MCF 10A (cell line): ENCODE results near the gene ARMC6. TPM values are rescaled to one million over a fixed set of nuclear protein-coding genes. Genes with fewer than 3 reads are reported as not detected.
"Not testable (repeated sequence)": the region's sequence is repeated elsewhere in the genome, so short reads cannot be mapped to it uniquely, and the experiment has no call there.

Experiments
- BruUV-seq: library from RNA; stranded (reverse); fragments of 400-500 nt; replicated peaks from 2 replicates; lab custom pipeline; 2021; lab: Mats Ljungman, UMichigan
- CTCF ChIA-PET: fragments of 300-600 bp; sonication (Branson Sonifier 250); formaldehyde crosslinking; extraction: SDS; loops from one replicate; lab custom pipeline; 2021; ENCODE audit warnings: antibody characterized with exemption, inconsistent platforms; lab: Yijun Ruan, JAX
- POLR2A ChIA-PET: fragments of 300-600, 350-650 bp; sonication (Branson Sonifier 250); formaldehyde crosslinking; extraction: SDS; loops from one replicate; lab custom pipeline; 2020; ENCODE audit warnings: antibody characterized with exemption, inconsistent platforms; lab: Yijun Ruan, JAX
- DNase-seq: peaks from one replicate; pipeline ENCODE4 v3.0.0-alpha.2; 2018; ENCODE audit not compliant: unreplicated experiment
- H3K27ac Mint-ChIP-seq: one replicate; pipeline ENCODE4 v1.8.0; 2022; ENCODE audit warnings: mild to moderate bottlenecking, low read depth, mixed read lengths; ENCODE audit not compliant: unreplicated experiment
- H3K27me3 Mint-ChIP-seq: one replicate; pipeline ENCODE4 v1.8.0; 2022; ENCODE audit warnings: mixed read lengths; ENCODE audit not compliant: insufficient read depth, unreplicated experiment
- H3K36me3 Mint-ChIP-seq: one replicate; pipeline ENCODE4 v1.8.0; 2022; ENCODE audit warnings: mild to moderate bottlenecking, moderate library complexity, mixed read lengths; ENCODE audit not compliant: insufficient read depth, unreplicated experiment
- H3K4me1 Mint-ChIP-seq: one replicate; pipeline ENCODE4 v1.8.0; 2022; ENCODE audit warnings: mixed read lengths; ENCODE audit not compliant: insufficient read depth, unreplicated experiment
- H3K4me3 Mint-ChIP-seq: one replicate; pipeline ENCODE4 v1.8.0; 2022; ENCODE audit warnings: mild to moderate bottlenecking, moderate library complexity, mixed read lengths; ENCODE audit not compliant: unreplicated experiment
- H3K9me3 Mint-ChIP-seq: one replicate; pipeline ENCODE4 v1.8.0; 2022; ENCODE audit warnings: mixed read lengths; ENCODE audit not compliant: unreplicated experiment
- intact Hi-C: fragments of 100-400 bp; cut with micrococcal nuclease; formaldehyde crosslinking; loops from 2 replicates; pipeline ENCODE4 v1.14.1; 2022
- total RNA-seq: library from RNA; stranded (reverse); gene quantifications from 2 replicates; pipeline ENCODE4 v1.2.3, GENCODE V29; 2022
- TF ChIP-seq, protein P1 (sequence below): fragments of 200-600 bp; IDR thresholded peaks from one replicate; pipeline ENCODE4 v1.8.0; 2022; ENCODE audit warnings: antibody characterized with exemption, mild to moderate bottlenecking; ENCODE audit not compliant: unreplicated experiment

The ARMC6 gene
- total RNA-seq, 1 experiment from 2014 or later = 37.1 TPM

GRCh38 chr19:19105365-19106055 is 72.1 kb downstream of the ARMC6 start:
- Mint-ChIP-seq H3K9me3 (no peaks in the 10 kb centered on the region), H3K4me3 (no peak overlapping the region), H3K27ac (no peak overlapping the region), H3K4me1 (no peaks in the 10 kb centered on the region), H3K27me3 (no peaks in the 10 kb centered on the region), H3K36me3 (peaks cover 6% of the 10 kb centered on the region)
- ChIA-PET CTCF (no interaction called here), POLR2A (no interaction called here)
- DNase-seq = no peak
- TF ChIP-seq, protein P1, sequence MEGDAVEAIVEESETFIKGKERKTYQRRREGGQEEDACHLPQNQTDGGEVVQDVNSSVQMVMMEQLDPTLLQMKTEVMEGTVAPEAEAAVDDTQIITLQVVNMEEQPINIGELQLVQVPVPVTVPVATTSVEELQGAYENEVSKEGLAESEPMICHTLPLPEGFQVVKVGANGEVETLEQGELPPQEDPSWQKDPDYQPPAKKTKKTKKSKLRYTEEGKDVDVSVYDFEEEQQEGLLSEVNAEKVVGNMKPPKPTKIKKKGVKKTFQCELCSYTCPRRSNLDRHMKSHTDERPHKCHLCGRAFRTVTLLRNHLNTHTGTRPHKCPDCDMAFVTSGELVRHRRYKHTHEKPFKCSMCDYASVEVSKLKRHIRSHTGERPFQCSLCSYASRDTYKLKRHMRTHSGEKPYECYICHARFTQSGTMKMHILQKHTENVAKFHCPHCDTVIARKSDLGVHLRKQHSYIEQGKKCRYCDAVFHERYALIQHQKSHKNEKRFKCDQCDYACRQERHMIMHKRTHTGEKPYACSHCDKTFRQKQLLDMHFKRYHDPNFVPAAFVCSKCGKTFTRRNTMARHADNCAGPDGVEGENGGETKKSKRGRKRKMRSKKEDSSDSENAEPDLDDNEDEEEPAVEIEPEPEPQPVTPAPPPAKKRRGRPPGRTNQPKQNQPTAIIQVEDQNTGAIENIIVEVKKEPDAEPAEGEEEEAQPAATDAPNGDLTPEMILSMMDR = no peak
- no TSS peak for BruUV-seq
- intact Hi-C loops = no loop called here

DNA sequence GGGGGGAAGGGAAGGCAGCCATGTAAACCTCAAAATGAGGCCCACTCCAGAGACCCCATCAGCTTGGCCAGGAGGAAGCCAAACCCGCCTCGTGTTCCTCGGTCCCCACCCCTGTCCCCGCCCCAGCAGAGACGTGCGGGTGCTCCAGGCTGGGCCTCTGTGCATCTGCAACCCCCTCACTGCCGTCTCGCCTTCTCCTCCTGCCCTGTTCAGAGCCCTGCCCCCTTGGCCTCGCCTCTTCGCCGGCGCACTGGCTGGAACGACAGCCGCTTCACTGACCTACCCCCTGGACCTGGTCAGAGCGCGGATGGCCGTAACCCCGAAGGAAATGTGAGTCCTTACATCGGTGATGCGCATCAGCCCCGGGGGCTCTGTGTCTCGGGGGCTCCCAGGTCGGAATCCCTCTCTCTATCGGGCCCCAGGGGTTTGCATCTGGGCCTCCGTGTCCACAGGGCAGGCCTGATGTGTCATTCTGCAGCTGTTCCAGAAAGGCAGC is 72.7 kb downstream of the ARMC6 start:
- Mint-ChIP-seq H3K4me1 (no peaks in the 10 kb centered on the region), H3K4me3 (no peak overlapping the region), H3K36me3 (peaks cover 6% of the 10 kb centered on the region), H3K9me3 (no peaks in the 10 kb centered on the region), H3K27me3 (no peaks in the 10 kb centered on the region), H3K27ac (no peak overlapping the region)
- TF ChIP-seq, protein P1 = no peak
- DNase-seq = no peak
- POLR2A ChIA-PET = no interaction called here
- intact Hi-C loops = no loop called here
- CTCF ChIA-PET = no interaction called here
- no TSS peak for BruUV-seq

GRCh38 chr19:19106938-19107337 is 73.5 kb downstream of the ARMC6 start:
- H3K27me3 Mint-ChIP-seq, H3K4me3 Mint-ChIP-seq, POLR2A ChIA-PET, BruUV-seq, H3K27ac Mint-ChIP-seq, DNase-seq, CTCF ChIA-PET, H3K36me3 Mint-ChIP-seq, intact Hi-C loops, H3K4me1 Mint-ChIP-seq, H3K9me3 Mint-ChIP-seq: not testable (repeated sequence)

DNA sequence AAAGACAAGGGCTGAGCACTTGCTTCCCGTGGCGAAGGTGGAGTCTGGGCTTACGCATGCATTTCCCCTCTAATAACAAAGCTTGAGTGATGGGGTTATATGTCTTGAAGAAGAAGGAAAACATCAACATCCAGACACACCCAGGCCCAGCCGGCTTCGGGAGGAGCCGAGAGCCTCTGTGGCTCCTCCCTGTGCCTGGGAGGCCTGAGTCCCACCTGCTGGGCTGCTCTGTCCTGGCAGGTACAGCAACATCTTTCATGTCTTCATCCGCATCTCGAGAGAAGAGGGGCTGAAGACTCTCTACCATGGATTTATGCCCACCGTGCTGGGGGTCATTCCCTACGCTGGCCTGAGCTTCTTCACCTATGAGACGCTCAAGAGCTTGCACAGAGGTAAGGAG is 74.3 kb downstream of the ARMC6 start:
- BruUV-seq = no TSS peak
- Mint-ChIP-seq H3K27ac (no peak overlapping the region), H3K9me3 (no peaks in the 10 kb centered on the region), H3K4me3 (no peak overlapping the region), H3K27me3 (no peaks in the 10 kb centered on the region), H3K36me3 (peaks cover 6% of the 10 kb centered on the region), H3K4me1 (no peaks in the 10 kb centered on the region)
- CTCF ChIA-PET = no interaction called here
- DNase-seq = no peak
- intact Hi-C loops = no loop called here
- TF ChIP-seq, protein P1 = no peak
- POLR2A ChIA-PET = no interaction called here

Other genes with a start within 250 kb of the ARMC6 start
- gene COMP, start 242.3 kb upstream of the ARMC6 start, total RNA-seq = not detected in 2 replicates
- gene UPF1, start 201.6 kb upstream of the ARMC6 start, total RNA-seq = 79.8 and 85.0 TPM in 2 replicates
- gene CERS1, start 137.4 kb upstream of the ARMC6 start, total RNA-seq = not detected in 2 replicates
- 310 and 456 TPM in 2 replicates for gene COPE, start 114.2 kb upstream of the ARMC6 start, total RNA-seq
- 87.7 and 98.8 TPM in 2 replicates for gene DDX49, start 113.9 kb upstream of the ARMC6 start, total RNA-seq
- gene HOMER3, start 92.4 kb upstream of the ARMC6 start, total RNA-seq = 57.9 and 58.9 TPM in 2 replicates
- gene SUGP2, start 86 bp upstream of the ARMC6 start, total RNA-seq = 69.1 and 75.8 TPM in 2 replicates
- 3.1 and 3.7 TPM in 2 replicates for gene SLC25A42, start 30.4 kb downstream of the ARMC6 start, total RNA-seq
- 34.8 and 36.1 TPM in 2 replicates for gene TMEM161A, start 104.9 kb downstream of the ARMC6 start, total RNA-seq
- 1.4 TPM in 2 replicates for gene MEF2B, start 136.7 kb downstream of the ARMC6 start, total RNA-seq
- 25.4 and 26.3 TPM in 2 replicates for gene BORCS8, start 158.5 kb downstream of the ARMC6 start, total RNA-seq
- gene RFXANK, start 158.7 kb downstream of the ARMC6 start, total RNA-seq = 115 and 118 TPM in 2 replicates
- 13.4 and 20.6 TPM in 2 replicates for gene NR2C2AP, start 169.8 kb downstream of the ARMC6 start, total RNA-seq
- gene NCAN, start 178.4 kb downstream of the ARMC6 start, total RNA-seq = not detected in 2 replicates
- not detected in 2 replicates for gene TM6SF2, start 239.7 kb downstream of the ARMC6 start, total RNA-seq